Activated T-cell treated with anti-CD3 and anti-CD28 coated beads for 1 hour (primary cell): Measurements from ENCODE around the gene MC4R.

Source experiments
- DNase-seq: peaks from one replicate; pipeline ENCODE4 v3.0.0-alpha.2; 2020; ENCODE audit warnings: low read depth

Gene MC4R

DNA sequence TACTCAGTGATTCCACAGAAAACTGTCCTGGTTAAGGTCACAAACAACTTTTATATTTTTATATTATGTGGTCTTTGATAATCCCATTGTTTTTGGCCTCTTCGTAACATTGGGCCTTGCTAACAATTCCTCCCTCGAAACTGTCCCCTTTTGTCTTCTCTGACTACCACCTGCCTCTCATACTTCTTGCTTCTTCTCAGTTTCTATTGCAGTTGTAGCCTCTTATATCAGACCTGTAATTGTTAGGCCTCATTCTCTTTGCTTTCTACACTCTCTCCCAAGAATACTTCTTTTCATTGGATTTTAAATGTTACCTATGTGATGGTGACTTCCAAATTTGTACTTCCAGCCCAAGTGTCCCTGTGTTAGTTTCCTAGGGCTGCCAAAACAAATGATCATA, 44.7 kb downstream of the MC4R start:
- DNase-seq: no peak

DNA sequence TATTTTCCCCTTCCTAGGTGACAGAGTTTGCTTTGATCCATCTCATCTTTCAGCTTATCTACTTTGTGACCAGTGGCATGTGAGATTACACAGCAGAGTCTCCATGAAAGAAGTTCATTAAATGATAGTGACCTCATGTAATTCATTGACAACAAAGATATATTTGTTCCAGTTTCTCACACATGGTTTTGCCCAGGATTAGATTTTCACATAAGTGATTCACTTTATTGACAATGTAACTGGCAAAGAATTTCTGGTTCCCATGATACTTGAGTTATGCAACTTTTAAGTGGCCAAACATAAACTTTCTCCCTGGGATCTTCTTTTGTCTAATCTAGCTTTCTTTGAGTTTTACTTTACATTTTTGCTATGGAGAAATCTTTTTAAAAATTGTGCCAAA, 50.0 kb downstream of the MC4R start:
- no peak for DNase-seq
